Stimulated activated effector memory CD8-positive, alpha-beta T cell treated with anti-CD3 and anti-CD28 coated beads, Interleukin-12 subunit alpha, Interleukin-12 subunit beta, amount 100 ng/mL, for 72 hours (primary cell): ENCODE measurements around the gene ZNF407.

Experiments used
- ATAC-seq: fragments of 150-1000 bp; cut with Tn5 transposase; 2 replicates; pipeline ENCODE4 v1.10.0; 2021
- DNase-seq, 2 donors: peaks; one replicate each; pipeline ENCODE4 v3.0.0; 2021 to 2022; ENCODE audit warnings: low spot score in 2 of 2
- H3K27ac Mint-ChIP-seq: one replicate; pipeline ENCODE4 v1.8.0; 2022; ENCODE audit warnings: mild to moderate bottlenecking, mixed read lengths
- H3K36me3 Mint-ChIP-seq: one replicate; pipeline ENCODE4 v1.8.0; 2022; ENCODE audit warnings: mild to moderate bottlenecking, mixed read lengths
- H3K4me1 Mint-ChIP-seq: one replicate; pipeline ENCODE4 v1.8.0; 2022; ENCODE audit warnings: mixed read lengths
- H3K4me3 Mint-ChIP-seq: one replicate; pipeline ENCODE4 v1.8.0; 2022; ENCODE audit warnings: mild to moderate bottlenecking, mixed read lengths
- H3K9me3 Mint-ChIP-seq: one replicate; pipeline ENCODE4 v1.8.0; 2022; ENCODE audit warnings: mixed read lengths

The ZNF407 gene

DNA sequence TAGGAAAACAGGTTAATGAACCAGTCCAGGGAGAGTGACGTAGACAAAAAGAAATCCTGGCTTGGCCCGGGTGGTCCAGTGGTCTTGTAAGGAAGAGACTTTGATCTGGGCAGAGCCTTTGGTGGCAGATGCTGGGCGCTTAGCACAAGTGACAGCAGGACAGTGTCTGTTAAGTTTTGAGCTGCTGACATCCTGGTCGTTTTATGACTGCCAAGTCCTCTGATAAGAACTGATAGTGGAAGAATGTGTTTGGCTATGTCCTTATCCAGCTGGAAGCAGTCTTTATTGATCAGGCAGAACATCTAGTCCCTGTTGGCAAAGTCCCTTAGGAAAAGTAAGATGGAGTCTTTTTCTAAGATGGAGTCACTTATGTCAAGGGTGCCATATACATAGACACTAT lies 27.4 kb upstream of the ZNF407 start:
- H3K27ac Mint-ChIP-seq: no peak overlapping the region
- H3K36me3 Mint-ChIP-seq: no peaks in the 10 kb centered on the region
- no peak overlapping the region for H3K4me3 Mint-ChIP-seq

DNA sequence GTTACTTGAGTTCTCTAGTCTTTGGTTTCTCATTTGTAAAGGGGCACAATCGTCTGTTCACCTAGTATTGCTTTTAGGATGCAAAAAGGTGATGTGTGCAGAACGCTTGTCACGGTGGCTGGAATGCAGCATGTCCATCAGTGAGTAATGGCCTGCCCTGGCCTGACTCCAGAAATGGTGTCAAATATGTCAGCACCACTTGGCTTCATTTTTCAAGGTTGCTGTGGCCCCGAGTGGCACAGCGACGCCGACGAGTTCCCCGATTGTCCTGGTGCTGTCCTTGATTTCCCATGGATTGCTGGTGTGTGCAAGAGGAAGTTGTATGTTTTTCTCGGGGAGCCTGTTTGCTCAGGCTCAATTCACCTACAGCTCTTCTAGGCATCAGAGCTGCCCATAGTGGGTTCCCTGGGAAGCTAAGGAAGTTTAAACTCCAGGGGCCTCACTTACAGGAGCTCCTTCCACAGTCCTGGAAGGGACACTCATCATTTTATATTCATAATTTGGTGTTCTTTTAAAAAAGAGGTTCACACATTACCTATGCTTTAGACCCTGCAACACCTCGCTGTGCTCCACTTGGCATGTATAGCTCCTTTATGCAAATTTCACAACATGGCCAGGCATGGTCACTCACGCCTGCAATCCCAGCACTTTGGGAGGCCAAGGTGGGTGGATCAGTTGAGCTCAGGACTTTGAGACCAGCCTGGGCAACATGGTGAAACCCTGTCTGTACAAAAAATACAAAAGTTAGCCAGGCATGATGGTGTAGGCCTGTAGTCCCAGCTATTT lies 25.6 kb upstream of the ZNF407 start:
- Mint-ChIP-seq H3K4me1 (no peaks in the 10 kb centered on the region), H3K4me3 (no peak overlapping the region), H3K36me3 (no peaks in the 10 kb centered on the region), H3K27ac (no peak overlapping the region), H3K9me3 (no peaks in the 10 kb centered on the region)
- DNase-seq: no peak
- ATAC-seq: no peak

More for the DNA sequence above, 27.4 kb upstream of the ZNF407 start:
- no peaks in the 10 kb centered on the region for H3K4me1 Mint-ChIP-seq
- no peak for DNase-seq
- ATAC-seq: no peak
- no peaks in the 10 kb centered on the region for H3K9me3 Mint-ChIP-seq

DNA sequence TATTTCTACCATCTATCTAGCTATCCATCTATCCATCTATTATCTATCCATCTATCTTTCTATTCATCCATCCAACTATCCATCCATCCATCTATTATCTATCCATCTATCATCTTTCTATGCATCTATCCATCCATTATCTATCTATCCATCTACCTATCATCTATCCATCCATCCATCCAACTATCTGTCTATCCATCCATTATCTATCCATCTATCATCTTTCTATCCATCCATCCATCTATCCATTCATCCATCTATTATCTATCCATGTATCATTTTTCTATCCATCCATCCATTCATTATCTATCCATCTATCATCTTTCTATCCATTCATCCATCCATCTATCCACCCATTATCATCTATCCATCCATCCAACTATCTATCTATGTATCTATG lies 24.6 kb upstream of the ZNF407 start:
- H3K27ac Mint-ChIP-seq: no peak overlapping the region
- H3K4me1 Mint-ChIP-seq: no peaks in the 10 kb centered on the region
- H3K36me3 Mint-ChIP-seq: no peaks in the 10 kb centered on the region
- no peaks in the 10 kb centered on the region for H3K9me3 Mint-ChIP-seq
- DNase-seq (no peak), ATAC-seq (no peak)
- H3K4me3 Mint-ChIP-seq: no peak overlapping the region

DNA sequence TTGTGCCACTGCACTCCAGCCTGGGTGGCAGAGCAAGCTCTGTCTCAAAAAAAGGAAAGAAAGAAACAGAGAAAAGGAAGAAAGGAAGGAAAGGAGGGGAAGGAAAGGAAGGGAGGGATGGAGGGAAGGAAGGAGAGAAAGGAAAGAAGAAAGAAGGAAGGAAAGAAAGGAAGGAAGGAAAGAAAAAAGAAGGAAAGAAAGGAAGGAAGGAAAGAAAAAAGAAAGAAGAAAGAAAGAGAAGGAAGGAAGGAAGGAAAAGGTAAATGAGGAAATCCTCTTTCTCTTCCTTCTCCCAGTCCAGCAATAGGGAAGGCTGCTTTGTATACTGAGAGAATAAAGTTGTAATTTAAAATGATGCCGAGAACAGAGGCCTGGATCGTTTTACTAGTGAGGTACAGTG lies 22.8 kb upstream of the ZNF407 start:
- DNase-seq (no peak), ATAC-seq (no peak)
- Mint-ChIP-seq H3K36me3 (no peaks in the 10 kb centered on the region), H3K9me3 (no peaks in the 10 kb centered on the region), H3K4me3 (no peak overlapping the region), H3K27ac (no peak overlapping the region), H3K4me1 (no peaks in the 10 kb centered on the region)

DNA sequence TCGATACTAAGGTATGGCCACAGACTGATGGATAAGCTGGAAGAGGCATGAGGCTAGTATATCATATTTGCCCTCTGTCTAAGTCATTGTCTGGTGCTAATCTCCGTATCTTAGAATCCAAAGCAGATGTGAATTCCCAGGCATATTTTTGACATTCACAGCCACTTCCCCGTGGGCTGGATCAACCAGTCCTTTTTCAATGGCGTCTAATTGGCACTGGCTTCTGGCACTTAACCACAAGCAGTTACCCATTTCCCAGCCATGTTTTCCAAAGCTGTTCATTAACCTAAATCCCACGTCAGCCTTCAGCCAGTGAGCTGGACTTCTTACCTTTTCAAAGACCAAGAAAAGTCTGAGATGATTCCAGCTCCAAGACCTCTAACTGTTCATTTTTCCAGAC lies 20.7 kb upstream of the ZNF407 start:
- no peak overlapping the region for H3K27ac Mint-ChIP-seq
- no peak for ATAC-seq
- DNase-seq: no peak
- no peak overlapping the region for H3K4me3 Mint-ChIP-seq
- H3K9me3 Mint-ChIP-seq: no peaks in the 10 kb centered on the region
- H3K4me1 Mint-ChIP-seq: no peaks in the 10 kb centered on the region
- H3K36me3 Mint-ChIP-seq: no peaks in the 10 kb centered on the region

DNA sequence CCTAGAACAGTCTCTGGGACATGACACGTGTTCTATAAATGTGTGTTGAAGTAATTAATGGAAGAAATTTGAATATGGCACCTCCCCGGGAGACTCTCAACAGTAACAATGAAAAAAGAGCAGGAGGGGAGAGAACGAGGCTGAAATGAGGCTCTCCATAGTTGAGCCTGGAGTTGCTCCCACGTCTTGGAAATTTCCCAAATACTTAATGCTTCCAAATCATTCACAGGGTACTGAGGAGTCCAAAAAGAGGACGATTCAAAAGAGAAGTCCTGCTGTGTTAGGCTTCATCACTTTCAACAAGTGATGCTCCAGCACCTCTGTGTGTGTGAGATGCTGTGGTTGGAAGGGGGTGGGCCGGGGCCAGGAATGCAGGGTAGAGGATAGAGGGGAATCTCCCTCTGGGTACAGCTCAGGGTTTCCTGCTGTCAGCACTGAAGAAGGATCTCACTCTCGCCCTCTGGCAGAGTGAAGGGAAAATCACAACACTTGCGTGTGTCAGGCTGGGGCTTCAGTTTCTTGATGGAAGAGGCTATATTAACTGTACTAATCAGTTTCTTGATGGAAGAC lies 18.1 kb upstream of the ZNF407 start:
- no peak for DNase-seq
- Mint-ChIP-seq H3K4me3 (no peak overlapping the region), H3K4me1 (no peaks in the 10 kb centered on the region), H3K36me3 (no peaks in the 10 kb centered on the region), H3K9me3 (no peaks in the 10 kb centered on the region), H3K27ac (no peak overlapping the region)
- ATAC-seq: no peak

DNA sequence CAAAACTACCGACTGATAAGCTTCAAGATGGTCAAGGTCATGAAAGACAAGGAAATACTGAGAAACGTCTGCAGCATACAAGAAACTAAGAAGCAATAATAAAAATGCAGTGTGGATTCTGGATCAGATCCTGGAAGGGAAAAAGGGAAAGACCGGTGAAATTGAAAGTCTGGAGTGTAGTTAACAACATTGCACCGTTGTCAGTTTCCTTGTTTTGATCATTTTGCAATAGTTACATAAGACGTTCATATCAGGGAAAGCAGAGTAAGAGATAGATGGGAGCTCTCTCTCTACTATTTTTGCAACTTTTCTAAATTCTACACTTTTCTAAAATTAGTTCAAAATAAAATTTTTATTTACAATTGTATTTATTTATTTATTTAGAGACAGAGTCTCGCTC lies 15.0 kb upstream of the ZNF407 start:
- DNase-seq (no peak), ATAC-seq (no peak)
- Mint-ChIP-seq H3K9me3 (no peaks in the 10 kb centered on the region), H3K36me3 (no peaks in the 10 kb centered on the region), H3K4me1 (no peaks in the 10 kb centered on the region), H3K4me3 (no peak overlapping the region), H3K27ac (no peak overlapping the region)

DNA sequence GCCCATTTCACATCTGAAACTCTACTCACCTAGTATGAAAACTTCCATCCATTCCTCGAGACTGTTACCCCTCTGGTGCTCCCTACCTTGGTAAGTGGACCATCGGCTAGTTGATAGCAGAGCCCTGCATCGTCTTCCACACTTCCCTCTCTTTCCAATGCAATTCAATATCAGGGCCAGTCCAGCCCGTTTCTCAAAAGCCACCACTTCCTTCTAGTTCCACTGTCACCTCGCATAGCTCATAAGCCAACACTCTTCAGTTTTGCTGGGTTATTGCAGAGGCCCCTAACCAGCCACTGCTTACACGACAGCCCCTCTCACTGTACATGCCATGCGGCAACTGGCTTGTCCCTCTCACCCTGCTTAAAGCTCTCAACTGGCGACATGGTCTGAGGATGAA lies 10.2 kb upstream of the ZNF407 start:
- ATAC-seq (no peak), DNase-seq (no peak)
- H3K9me3 Mint-ChIP-seq: no peaks in the 10 kb centered on the region
- no peaks in the 10 kb centered on the region for H3K36me3 Mint-ChIP-seq
- H3K4me3 Mint-ChIP-seq: no peak overlapping the region
- H3K4me1 Mint-ChIP-seq: peaks cover 12% of the 10 kb centered on the region
- no peak overlapping the region for H3K27ac Mint-ChIP-seq

DNA sequence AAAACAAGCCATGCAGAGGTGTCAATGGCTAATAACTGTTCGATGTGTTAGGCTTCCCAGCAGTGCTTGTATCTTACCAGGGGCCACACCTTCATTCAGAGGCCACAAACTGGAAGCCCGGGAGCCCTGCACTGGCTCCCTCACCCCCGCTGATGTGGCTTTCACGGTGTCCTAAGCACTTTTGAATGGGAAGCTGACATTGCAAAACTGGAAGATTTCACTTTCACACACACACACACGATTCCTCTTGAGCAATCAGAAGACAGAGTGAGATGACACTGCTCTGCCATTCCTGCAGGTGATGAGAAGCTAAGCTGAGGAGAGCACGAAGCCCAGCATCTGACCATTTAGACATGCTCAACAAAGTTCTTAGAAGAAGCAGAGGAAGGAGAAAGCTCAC lies 8.6 kb upstream of the ZNF407 start:
- no peak for ATAC-seq
- no peaks in the 10 kb centered on the region for H3K9me3 Mint-ChIP-seq
- DNase-seq: no peak
- peaks cover 19% of the 10 kb centered on the region for H3K4me1 Mint-ChIP-seq
- peaks cover 13% of the 10 kb centered on the region for H3K36me3 Mint-ChIP-seq
- H3K4me3 Mint-ChIP-seq: no peak overlapping the region
- H3K27ac Mint-ChIP-seq: no peak overlapping the region

DNA sequence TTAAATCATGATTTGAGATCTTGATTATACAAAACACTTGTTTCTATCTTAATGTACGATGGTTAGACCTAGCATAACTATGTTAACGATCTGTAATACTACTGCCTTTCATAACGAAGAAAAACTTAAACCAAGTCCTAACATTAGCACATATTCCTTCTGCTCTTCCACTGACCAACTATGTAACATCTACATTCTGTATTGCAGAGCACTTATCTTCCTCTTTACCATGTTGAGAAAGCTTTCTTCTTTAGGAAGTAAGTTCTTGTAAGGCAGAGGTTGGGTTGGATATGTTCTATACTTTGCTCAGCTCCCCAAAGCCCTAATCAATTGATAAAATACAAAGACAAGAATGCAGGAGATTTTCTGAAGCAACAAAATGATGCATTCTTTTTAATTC lies 7.9 kb upstream of the ZNF407 start:
- ATAC-seq: no peak

DNA sequence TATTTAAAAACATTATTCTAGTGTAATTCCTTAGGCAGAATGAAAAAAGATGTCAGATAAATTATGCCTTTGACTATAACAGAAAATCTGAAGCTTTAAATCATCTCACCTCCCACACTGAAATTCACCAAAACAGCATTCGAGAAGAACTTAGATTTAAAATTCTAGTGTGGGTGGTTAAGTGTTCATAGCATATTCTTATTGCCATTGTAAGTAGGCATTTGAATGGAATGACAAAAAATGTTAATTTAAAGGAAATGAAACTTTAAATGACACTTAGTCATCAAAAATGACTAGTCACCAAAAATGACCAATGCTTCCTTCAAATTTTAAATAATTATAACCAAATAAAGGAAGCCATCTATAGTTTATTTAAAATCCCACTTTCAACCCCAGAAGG lies 7.0 kb upstream of the ZNF407 start:
- ATAC-seq (peak; percentile 40), DNase-seq (no peak)
- Mint-ChIP-seq H3K27ac (no peak overlapping the region), H3K4me1 (peaks cover 31% of the 10 kb centered on the region), H3K36me3 (peaks cover 28% of the 10 kb centered on the region), H3K4me3 (no peak overlapping the region), H3K9me3 (no peaks in the 10 kb centered on the region)

More for the DNA sequence above, 7.9 kb upstream of the ZNF407 start:
- Mint-ChIP-seq H3K36me3 (peaks cover 20% of the 10 kb centered on the region), H3K4me1 (peaks cover 23% of the 10 kb centered on the region), H3K4me3 (no peak overlapping the region), H3K9me3 (no peaks in the 10 kb centered on the region), H3K27ac (no peak overlapping the region)
- DNase-seq: no peak

DNA sequence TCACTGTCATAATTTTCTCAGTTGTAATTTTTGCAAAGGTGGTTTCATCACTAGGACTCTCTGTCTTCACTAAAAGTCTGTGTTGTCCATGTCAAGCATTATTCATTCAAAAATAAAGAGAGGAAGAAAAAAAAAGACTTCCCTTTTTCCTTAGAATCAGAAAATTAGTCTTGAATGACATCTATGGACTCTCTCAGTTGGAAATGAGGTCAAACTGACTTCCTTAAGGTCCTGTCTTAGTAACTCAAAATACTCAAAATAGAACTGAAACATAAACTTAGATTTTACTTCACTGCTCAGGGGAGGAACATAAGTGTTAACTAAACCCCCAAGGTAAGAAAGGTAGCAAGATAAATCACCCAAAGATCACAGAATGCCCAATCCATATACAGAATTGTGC lies 2.2 kb upstream of the ZNF407 start:
- peaks cover 46% of the 10 kb centered on the region for H3K4me1 Mint-ChIP-seq

DNA sequence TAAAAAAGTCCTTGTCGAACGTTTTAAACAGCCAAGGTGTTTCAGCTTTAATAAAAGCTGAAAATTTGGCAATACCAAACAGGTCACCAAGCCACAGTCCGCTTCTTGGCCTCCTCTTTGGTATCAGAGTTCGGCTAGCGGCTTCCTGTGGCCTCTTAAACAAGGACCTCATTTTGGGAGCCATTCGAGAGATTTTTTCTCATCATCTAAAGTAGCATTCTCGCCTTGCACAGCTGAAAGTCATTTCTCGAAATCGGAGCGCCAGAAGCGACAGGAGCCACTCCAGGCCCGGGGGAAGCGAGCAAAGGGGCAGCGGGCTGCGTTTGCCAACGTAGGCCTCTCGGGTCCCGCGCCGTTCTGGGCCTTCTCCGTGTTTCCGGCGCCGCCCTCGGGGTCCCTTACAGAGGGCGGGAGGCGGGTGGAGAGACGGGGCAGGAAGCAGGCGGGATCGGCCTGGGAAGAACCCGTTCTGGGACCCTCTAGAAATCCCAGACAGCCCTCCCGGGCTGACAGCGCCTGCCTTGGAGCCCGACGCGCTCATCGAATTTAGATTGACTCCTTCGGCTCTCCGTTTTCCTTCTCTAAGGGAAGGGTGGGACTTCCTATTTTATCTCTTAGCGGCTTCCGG lies 522 bp upstream of the ZNF407 start:
- Mint-ChIP-seq H3K27ac (peak overlapping the region; percentile 96), H3K4me3 (peak overlapping the region; percentile 98), H3K4me1 (peaks cover 58% of the 10 kb centered on the region), H3K36me3 (peaks cover 59% of the 10 kb centered on the region), H3K9me3 (no peaks in the 10 kb centered on the region)
- ATAC-seq (peak; percentile 62), DNase-seq (peak; percentile 54 to 87)

More for the DNA sequence above, 2.2 kb upstream of the ZNF407 start:
- Mint-ChIP-seq H3K4me3 (peak overlapping the region; percentile 98), H3K9me3 (no peaks in the 10 kb centered on the region), H3K36me3 (peaks cover 55% of the 10 kb centered on the region), H3K27ac (peak overlapping the region; percentile 96)
- no peak for DNase-seq
- ATAC-seq: no peak

DNA sequence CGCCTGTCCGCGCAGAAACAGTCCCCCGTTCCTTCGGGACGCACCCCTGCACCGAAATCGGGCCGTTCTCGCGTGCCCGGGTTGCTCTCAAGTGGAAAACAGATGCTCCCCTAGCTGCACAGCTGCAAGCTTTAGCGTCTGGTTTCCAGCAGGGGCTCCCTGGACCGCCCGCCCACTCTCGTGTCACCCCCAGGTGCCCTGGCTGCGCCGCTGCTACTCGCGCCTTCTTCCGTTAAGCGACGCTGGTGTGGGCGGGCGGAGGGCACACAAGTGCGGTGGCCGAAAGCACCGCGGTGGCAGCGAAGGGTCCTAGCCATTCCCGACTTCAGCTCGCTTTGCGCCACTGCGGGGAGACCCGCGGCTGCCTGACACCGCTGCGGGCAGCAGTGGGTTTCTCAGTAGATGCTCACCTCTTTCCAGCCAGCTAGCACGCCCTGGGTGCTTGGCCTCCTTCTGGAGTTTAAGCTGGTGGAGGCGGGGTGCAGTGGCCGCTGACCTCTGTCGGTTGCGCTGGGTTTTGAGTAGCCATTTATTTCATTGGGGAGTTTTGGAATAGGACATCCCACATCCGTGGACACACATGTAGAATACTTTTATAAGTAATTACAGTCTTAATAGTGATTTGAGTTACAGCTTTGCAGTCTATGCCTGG lies 806 bp downstream of the ZNF407 start:
- peak overlapping the region; percentile 98 for H3K4me3 Mint-ChIP-seq
- H3K27ac Mint-ChIP-seq: peak overlapping the region; percentile 96
- DNase-seq: peak; percentile 54 to 89
- peaks cover 59% of the 10 kb centered on the region for H3K4me1 Mint-ChIP-seq
- H3K9me3 Mint-ChIP-seq: no peaks in the 10 kb centered on the region
- H3K36me3 Mint-ChIP-seq: peaks cover 52% of the 10 kb centered on the region
- peak; percentile 73 for ATAC-seq

DNA sequence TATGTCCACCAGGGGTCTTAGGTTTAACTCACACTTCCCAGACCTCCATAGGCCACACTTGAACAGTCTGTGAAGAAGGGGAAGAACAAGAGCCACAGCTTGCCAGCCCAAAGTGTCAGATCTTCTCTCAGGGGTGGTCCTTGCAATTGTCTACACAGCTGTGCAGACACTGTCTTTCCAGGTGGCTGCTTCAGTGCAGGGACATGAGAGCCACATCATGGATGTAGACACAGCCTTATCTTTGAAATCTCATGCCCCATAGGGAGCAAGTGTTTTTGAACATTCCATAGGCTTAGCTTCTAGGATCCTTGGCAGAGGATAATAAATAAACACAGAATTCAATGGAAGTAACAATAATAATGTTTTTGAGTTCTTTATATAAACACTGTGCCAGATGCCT lies 6.7 kb downstream of the ZNF407 start:
- ATAC-seq (no peak), DNase-seq (no peak)
- no peaks in the 10 kb centered on the region for H3K9me3 Mint-ChIP-seq
- H3K36me3 Mint-ChIP-seq: peaks cover 6% of the 10 kb centered on the region
- no peak overlapping the region for H3K27ac Mint-ChIP-seq
- H3K4me3 Mint-ChIP-seq: no peak overlapping the region
- H3K4me1 Mint-ChIP-seq: peaks cover 47% of the 10 kb centered on the region
